ENCODE measurements around the gene MBD3L1.
A peak's percentile ranks its signal among the peaks of the same experiment; 100 is the strongest.

Gene MBD3L1

GRCh38 chr19:8811315-8812172, 20.6 kb upstream of the MBD3L1 start:
- Histone ChIP-seq H3K18ac (ENCODE audit: low read depth in 1 of 2, low read length in 2 of 2) (no peak overlapping the region), H3K4me1 (ENCODE audit: control insufficient read depth, insufficient read depth, low read depth, low read length) (no peaks in the 10 kb centered on the region)
- WGBS: 97% methylated on average over 8 of the region's 10 CpGs

GRCh38 chr19:8814176-8814575, 18.0 kb upstream of the MBD3L1 start:
- Histone ChIP-seq H3K27ac (ENCODE audit: low read length, poor library complexity, severe bottlenecking) (no peak overlapping the region), H3K4me1 (ENCODE audit: control insufficient read depth, insufficient read depth, low read depth, low read length) (no peaks in the 10 kb centered on the region), H2AK5ac (ENCODE audit: low read length, severe bottlenecking) (no peak overlapping the region), H3K4ac (ENCODE audit: low read depth in 1 of 2, low read length in 2 of 2) (no peak overlapping the region), H3K9me3 (ENCODE audit: control insufficient read depth, low read length) (peaks cover 99% of the 10 kb centered on the region), H2BK120ac (ENCODE audit: low read depth, low read length) (no peak overlapping the region), H2AFZ (ENCODE audit: low read depth, low read length) (no peak overlapping the region), H3K36me3 (ENCODE audit: control insufficient read depth in 1 of 2, insufficient read depth in 2 of 2, low read depth in 1 of 2, low read length in 2 of 2) (peaks cover 43 to 99% of the 10 kb centered on the region in 2 experiments), H2BK12ac (ENCODE audit: low read length in 2 of 2) (no peak overlapping the region), H3K4me3 (ENCODE audit: insufficient read depth in 1 of 2, low read depth in 1 of 2, low read length in 2 of 2) (peak overlapping the region in 1 of 2 experiments; percentile 72), H4K8ac (ENCODE audit: low read length) (no peak overlapping the region), H3K79me1 (replicated peaks; ENCODE audit: low read length, poor library complexity, severe bottlenecking) (peaks cover 7% of the 10 kb centered on the region), H3K27me3 (ENCODE audit: control insufficient read depth in 1 of 2, insufficient read depth in 1 of 2, low read length in 2 of 2) (no peaks in the 10 kb centered on the region), H3K14ac (ENCODE audit: low read length in 2 of 2) (no peak overlapping the region), H3K9ac (ENCODE audit: low read length) (no peak overlapping the region), H3K18ac (ENCODE audit: low read depth in 1 of 2, low read length in 2 of 2) (no peak overlapping the region), H2BK15ac (ENCODE audit: low read depth, poor library complexity, severe bottlenecking) (no peak overlapping the region), H3K4me2 (ENCODE audit: low read length, poor library complexity, severe bottlenecking) (no peak overlapping the region), H4K91ac (ENCODE audit: low read length) (no peak overlapping the region), H3K23ac (ENCODE audit: low read length in 2 of 2) (no peak overlapping the region), H2BK5ac (ENCODE audit: low read depth, low read length, poor library complexity, severe bottlenecking) (no peak overlapping the region)
- WGBS: 92% methylated on average over 3 of the region's 3 CpGs
- DNase-seq: no peak

More at GRCh38 chr19:8811315-8812172, 20.6 kb upstream of the MBD3L1 start:
- Histone ChIP-seq H4K8ac (ENCODE audit: low read length) (no peak overlapping the region), H2BK5ac (ENCODE audit: low read depth, low read length, poor library complexity, severe bottlenecking) (no peak overlapping the region), H3K27me3 (ENCODE audit: control insufficient read depth in 1 of 2, insufficient read depth in 1 of 2, low read length in 2 of 2) (no peaks in the 10 kb centered on the region), H3K79me1 (replicated peaks; ENCODE audit: low read length, poor library complexity, severe bottlenecking) (peaks cover 7% of the 10 kb centered on the region), H2BK15ac (ENCODE audit: low read depth, poor library complexity, severe bottlenecking) (no peak overlapping the region), H3K9me3 (ENCODE audit: control insufficient read depth, low read length) (peaks cover 99% of the 10 kb centered on the region), H2AFZ (ENCODE audit: low read depth, low read length) (no peak overlapping the region), H3K14ac (ENCODE audit: low read length in 2 of 2) (no peak overlapping the region), H3K4me2 (ENCODE audit: low read length, poor library complexity, severe bottlenecking) (no peak overlapping the region), H3K4me3 (ENCODE audit: insufficient read depth in 1 of 2, low read depth in 1 of 2, low read length in 2 of 2) (peak overlapping the region in 1 of 2 experiments; percentile 72), H3K36me3 (ENCODE audit: control insufficient read depth in 1 of 2, insufficient read depth in 2 of 2, low read depth in 1 of 2, low read length in 2 of 2) (peaks cover 50 to 95% of the 10 kb centered on the region in 2 experiments), H2BK12ac (ENCODE audit: low read length in 2 of 2) (no peak overlapping the region), H2BK120ac (ENCODE audit: low read depth, low read length) (no peak overlapping the region), H3K4ac (ENCODE audit: low read depth in 1 of 2, low read length in 2 of 2) (no peak overlapping the region), H3K9ac (ENCODE audit: low read length) (no peak overlapping the region), H2AK5ac (ENCODE audit: low read length, severe bottlenecking) (no peak overlapping the region), H3K23ac (ENCODE audit: low read length in 2 of 2) (no peak overlapping the region), H4K91ac (ENCODE audit: low read length) (no peak overlapping the region), H3K27ac (ENCODE audit: low read length, poor library complexity, severe bottlenecking) (no peak overlapping the region)
- peak; percentile 15 for DNase-seq

- Histone ChIP-seq H2AFZ (ENCODE audit: low read depth, low read length) (no peak overlapping the region), H2BK120ac (ENCODE audit: low read depth, low read length) (no peak overlapping the region), H3K23ac (ENCODE audit: low read length in 2 of 2) (no peak overlapping the region), H3K4me3 (ENCODE audit: insufficient read depth in 1 of 2, low read depth in 1 of 2, low read length in 2 of 2) (peak overlapping the region in 1 of 2 experiments; percentile 46), H3K9ac (ENCODE audit: low read length) (no peak overlapping the region), H3K27ac (ENCODE audit: low read length, poor library complexity, severe bottlenecking) (no peak overlapping the region), H3K4me2 (ENCODE audit: low read length, poor library complexity, severe bottlenecking) (no peak overlapping the region), H3K79me1 (replicated peaks; ENCODE audit: low read length, poor library complexity, severe bottlenecking) (peaks cover 7% of the 10 kb centered on the region), H4K91ac (ENCODE audit: low read length) (no peak overlapping the region), H3K27me3 (ENCODE audit: control insufficient read depth in 1 of 2, insufficient read depth in 1 of 2, low read length in 2 of 2) (no peaks in the 10 kb centered on the region), H3K18ac (ENCODE audit: low read depth in 1 of 2, low read length in 2 of 2) (no peak overlapping the region), H2BK12ac (ENCODE audit: low read length in 2 of 2) (no peak overlapping the region), H3K9me3 (ENCODE audit: control insufficient read depth, low read length) (peaks cover 97% of the 10 kb centered on the region), H2BK5ac (ENCODE audit: low read depth, low read length, poor library complexity, severe bottlenecking) (no peak overlapping the region), H2AK5ac (ENCODE audit: low read length, severe bottlenecking) (no peak overlapping the region), H3K4me1 (ENCODE audit: control insufficient read depth, insufficient read depth, low read depth, low read length) (no peaks in the 10 kb centered on the region), H2BK15ac (ENCODE audit: low read depth, poor library complexity, severe bottlenecking) (no peak overlapping the region), H4K8ac (ENCODE audit: low read length) (no peak overlapping the region), H3K14ac (ENCODE audit: low read length in 2 of 2) (no peak overlapping the region), H3K4ac (ENCODE audit: low read depth in 1 of 2, low read length in 2 of 2) (no peak overlapping the region), H3K36me3 (ENCODE audit: control insufficient read depth in 1 of 2, insufficient read depth in 2 of 2, low read depth in 1 of 2, low read length in 2 of 2) (peaks cover 55 to 100% of the 10 kb centered on the region in 2 experiments)
- DNase-seq: no peak
- WGBS: 90% methylated on average over 1 of the region's 2 CpGs
Measured at GRCh38 chr19:8815780-8816179, 16.4 kb upstream of the MBD3L1 start.

- no peak for DNase-seq
- H3K4me3 ChIP-seq (ENCODE audit: insufficient read depth in 1 of 2, low read depth in 1 of 2, low read length in 2 of 2): no peak overlapping the region
- peaks cover 73 to 98% of the 10 kb centered on the region in 2 experiments for H3K36me3 ChIP-seq (ENCODE audit: control insufficient read depth in 1 of 2, insufficient read depth in 2 of 2, low read depth in 1 of 2, low read length in 2 of 2)
- no peak overlapping the region for H3K23ac ChIP-seq (ENCODE audit: low read length in 2 of 2)
- H2AFZ ChIP-seq (ENCODE audit: low read depth, low read length): no peak overlapping the region
- H3K9ac ChIP-seq (ENCODE audit: low read length): no peak overlapping the region
- H3K18ac ChIP-seq (ENCODE audit: low read depth in 1 of 2, low read length in 2 of 2): no peak overlapping the region
- H2BK12ac ChIP-seq (ENCODE audit: low read length in 2 of 2): no peak overlapping the region
- no peak overlapping the region for H3K14ac ChIP-seq (ENCODE audit: low read length in 2 of 2)
- no peak overlapping the region for H2BK15ac ChIP-seq (ENCODE audit: low read depth, poor library complexity, severe bottlenecking)
- no peak overlapping the region for H3K4ac ChIP-seq (ENCODE audit: low read depth in 1 of 2, low read length in 2 of 2)
- WGBS: 94% methylated on average over 2 of the region's 3 CpGs
- no peak overlapping the region for H3K27ac ChIP-seq (ENCODE audit: low read length, poor library complexity, severe bottlenecking)
- peaks cover 10% of the 10 kb centered on the region for H3K79me1 ChIP-seq (replicated peaks; ENCODE audit: low read length, poor library complexity, severe bottlenecking)
- H4K8ac ChIP-seq (ENCODE audit: low read length): no peak overlapping the region
- no peaks in the 10 kb centered on the region for H3K4me1 ChIP-seq (ENCODE audit: control insufficient read depth, insufficient read depth, low read depth, low read length)
- no peaks in the 10 kb centered on the region for H3K27me3 ChIP-seq (ENCODE audit: control insufficient read depth in 1 of 2, insufficient read depth in 1 of 2, low read length in 2 of 2)
- H2AK5ac ChIP-seq (ENCODE audit: low read length, severe bottlenecking): no peak overlapping the region
- no peak overlapping the region for H3K4me2 ChIP-seq (ENCODE audit: low read length, poor library complexity, severe bottlenecking)
- H2BK120ac ChIP-seq (ENCODE audit: low read depth, low read length): no peak overlapping the region
- peaks cover 89% of the 10 kb centered on the region for H3K9me3 ChIP-seq (ENCODE audit: control insufficient read depth, low read length)
- no peak overlapping the region for H2BK5ac ChIP-seq (ENCODE audit: low read depth, low read length, poor library complexity, severe bottlenecking)
- H4K91ac ChIP-seq (ENCODE audit: low read length): no peak overlapping the region
Measured at GRCh38 chr19:8820234-8820633, 11.9 kb upstream of the MBD3L1 start.
